Cardiac fibroblast (primary cell): ENCODE data around the gene KRTAP5-8.
"Not testable (repeated sequence)": the region's sequence is repeated elsewhere in the genome, so short reads cannot be mapped to it uniquely, and the experiment has no call there.

Experiments used
- DNase-seq, 2 donors: peaks; one replicate each; pipeline versions ENCODE4 v3.0.0 to v3.0.0-alpha.2; 2010; ENCODE audit warnings: low read depth in 2 of 2
- H3K4me3 ChIP-seq, 2 donors: replicated peaks in 1 of 2; 1 replicate in 1 of 2; 2 replicates in 1 of 2; pipeline ENCODE4 v1.5.1; 2011; ENCODE audit warnings: low read depth in 2 of 2, low read length in 2 of 2, mild to moderate bottlenecking in 2 of 2, moderate library complexity in 1 of 2
- TF ChIP-seq, protein P1 (sequence below): IDR thresholded peaks from one replicate; pipeline ENCODE4 v1.5.1; 2011; ENCODE audit warnings: low read depth, mild to moderate bottlenecking, low read length, inconsistent platforms

The KRTAP5-8 gene

DNA sequence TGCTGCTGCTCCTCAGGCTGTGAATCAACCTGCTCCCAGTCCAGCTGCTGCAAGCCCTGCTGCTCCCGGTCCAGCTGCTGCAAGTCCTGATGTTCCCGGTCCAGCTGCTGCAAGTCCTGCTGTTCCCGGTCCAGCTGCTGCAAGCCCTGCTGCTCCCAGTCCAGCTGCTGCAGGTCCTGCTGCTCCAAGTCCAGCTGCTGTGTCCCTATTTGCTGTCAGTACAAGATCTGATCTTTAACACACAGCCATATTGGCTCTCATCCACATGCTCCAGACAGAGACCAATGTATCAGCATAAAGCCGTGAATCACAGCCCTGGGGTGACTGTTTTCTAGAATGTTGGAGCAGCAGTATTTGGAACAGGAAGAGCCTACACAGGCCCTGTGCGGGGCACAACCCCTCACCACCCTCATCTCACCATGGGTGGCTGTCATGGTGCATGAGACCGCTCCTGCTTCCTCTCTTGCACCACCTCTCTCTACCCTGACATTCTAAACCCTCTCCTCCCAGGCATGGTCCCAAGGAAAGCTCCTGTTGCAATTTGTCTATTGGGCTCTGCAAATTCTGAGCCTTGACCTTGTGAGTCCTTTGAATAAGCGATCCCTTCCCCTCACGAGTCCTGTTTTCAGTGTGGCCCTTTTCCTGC lies 31.0 kb downstream of the KRTAP5-8 start:
- H3K4me3 ChIP-seq: no peak overlapping the region
- TF ChIP-seq, protein P1, sequence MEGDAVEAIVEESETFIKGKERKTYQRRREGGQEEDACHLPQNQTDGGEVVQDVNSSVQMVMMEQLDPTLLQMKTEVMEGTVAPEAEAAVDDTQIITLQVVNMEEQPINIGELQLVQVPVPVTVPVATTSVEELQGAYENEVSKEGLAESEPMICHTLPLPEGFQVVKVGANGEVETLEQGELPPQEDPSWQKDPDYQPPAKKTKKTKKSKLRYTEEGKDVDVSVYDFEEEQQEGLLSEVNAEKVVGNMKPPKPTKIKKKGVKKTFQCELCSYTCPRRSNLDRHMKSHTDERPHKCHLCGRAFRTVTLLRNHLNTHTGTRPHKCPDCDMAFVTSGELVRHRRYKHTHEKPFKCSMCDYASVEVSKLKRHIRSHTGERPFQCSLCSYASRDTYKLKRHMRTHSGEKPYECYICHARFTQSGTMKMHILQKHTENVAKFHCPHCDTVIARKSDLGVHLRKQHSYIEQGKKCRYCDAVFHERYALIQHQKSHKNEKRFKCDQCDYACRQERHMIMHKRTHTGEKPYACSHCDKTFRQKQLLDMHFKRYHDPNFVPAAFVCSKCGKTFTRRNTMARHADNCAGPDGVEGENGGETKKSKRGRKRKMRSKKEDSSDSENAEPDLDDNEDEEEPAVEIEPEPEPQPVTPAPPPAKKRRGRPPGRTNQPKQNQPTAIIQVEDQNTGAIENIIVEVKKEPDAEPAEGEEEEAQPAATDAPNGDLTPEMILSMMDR: no peak
- DNase-seq: peak; percentile 21 to 29

DNA sequence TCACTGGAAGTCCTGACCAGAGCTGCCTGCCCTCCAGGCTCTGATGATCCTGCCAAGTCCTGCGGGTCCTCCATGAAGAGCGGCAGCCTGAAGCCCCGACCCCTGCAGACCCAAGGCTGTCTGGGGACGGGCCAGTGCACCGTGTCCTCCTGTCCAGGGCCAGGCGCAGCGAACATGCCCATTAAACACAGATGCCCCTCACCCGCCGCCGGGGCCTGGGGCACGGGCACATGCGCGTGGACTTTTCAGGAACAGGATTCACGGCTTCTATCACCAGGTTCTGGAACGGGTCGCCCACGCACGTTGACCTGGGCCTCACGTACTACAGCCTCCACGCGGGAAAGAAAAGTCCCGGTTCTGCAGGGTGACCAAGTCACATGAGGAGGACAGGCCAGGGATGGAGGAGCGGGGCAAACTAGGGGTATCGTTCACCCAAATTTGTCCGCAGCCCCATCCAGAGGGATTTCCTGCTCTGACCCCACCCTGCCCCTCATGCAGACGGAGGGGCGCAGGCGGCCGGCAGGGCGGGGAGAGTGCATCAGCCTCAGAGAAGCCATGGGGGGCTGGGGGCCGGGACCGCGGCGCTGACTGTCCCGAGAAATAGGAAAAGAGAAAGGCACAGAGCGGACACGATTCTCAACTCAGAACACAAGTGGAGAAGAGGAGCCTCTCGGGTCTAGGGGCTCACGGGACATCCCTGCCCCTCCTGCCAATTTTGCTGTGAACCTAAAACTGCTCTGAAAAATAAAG lies 33.5 kb downstream of the KRTAP5-8 start:
- DNase-seq, H3K4me3 ChIP-seq: not testable (repeated sequence)

DNA sequence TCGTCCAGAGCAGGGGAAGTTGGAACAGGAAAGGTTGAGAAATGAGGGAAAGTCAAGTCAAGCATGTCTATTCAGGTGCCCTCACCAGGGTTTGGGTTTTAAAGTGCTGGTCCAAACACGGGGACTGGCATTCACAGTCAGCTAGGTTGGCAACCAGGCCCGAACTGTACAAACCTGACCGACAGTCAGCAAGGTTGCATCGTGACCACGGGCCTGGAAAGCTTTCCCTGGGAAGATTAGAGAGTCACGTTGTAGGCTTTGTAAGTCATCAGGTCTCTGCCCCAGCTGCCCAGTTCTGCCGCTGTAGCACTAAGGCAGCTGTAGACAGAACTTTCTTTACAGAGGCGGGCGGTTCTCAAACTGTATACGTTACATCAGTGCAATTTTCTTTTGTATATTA lies 35.0 kb downstream of the KRTAP5-8 start:
- TF ChIP-seq, protein P1: no peak
- H3K4me3 ChIP-seq: no peak overlapping the region
- no peak for DNase-seq

DNA sequence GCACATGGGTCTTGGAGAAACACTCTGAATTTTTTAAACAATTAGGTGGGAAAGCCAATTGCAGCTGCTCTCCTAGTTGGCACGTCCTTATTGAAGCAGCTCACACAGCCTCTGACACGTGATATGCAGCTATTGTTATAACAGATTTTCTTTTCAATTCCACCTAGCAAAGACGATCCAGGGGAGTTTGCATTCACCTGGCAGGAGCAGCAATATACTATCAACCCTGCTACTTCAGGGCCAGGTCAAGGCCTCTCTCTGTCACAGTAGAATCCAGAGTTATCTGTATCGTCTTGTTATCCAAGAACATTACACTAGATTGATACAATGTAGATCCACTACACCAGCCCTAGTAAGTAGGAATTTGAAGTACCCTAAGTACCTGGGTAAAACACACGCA lies 36.6 kb downstream of the KRTAP5-8 start:
- TF ChIP-seq, protein P1: no peak
- no peak for DNase-seq
- no peak overlapping the region for H3K4me3 ChIP-seq

DNA sequence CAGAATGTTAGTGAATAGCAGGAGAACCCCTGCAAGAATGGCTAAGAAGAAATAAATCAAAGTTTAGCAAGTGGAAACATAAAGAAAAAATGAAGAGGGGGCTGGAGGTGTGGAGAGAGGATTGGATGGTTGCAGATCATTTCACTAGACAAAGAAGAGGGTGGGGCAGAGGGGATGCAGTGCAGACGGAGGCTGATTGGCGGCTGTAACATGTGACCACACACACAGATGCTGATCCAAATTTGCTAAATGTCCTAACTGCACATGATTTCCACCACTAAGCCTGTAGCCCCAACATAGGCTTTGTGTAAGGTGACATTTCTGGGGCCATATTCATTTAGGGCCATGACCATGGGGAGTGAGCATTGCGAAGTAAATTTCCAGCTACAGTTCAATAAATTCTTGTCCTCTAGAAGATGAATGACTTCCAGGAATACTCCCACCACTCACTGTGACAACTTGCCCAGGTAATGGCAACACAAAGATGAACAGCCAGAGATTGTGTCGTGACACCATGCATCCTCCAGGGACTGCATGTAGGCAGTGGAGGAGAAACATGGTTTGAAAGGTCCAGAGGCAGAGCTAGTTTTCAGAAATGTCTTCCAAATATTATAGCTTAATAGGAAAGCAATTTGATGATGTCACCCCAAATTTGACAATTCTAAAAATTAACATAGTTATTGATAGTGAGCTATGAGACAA lies 38.0 kb downstream of the KRTAP5-8 start:
- TF ChIP-seq, protein P1: no peak
- no peak overlapping the region for H3K4me3 ChIP-seq
- no peak for DNase-seq

DNA sequence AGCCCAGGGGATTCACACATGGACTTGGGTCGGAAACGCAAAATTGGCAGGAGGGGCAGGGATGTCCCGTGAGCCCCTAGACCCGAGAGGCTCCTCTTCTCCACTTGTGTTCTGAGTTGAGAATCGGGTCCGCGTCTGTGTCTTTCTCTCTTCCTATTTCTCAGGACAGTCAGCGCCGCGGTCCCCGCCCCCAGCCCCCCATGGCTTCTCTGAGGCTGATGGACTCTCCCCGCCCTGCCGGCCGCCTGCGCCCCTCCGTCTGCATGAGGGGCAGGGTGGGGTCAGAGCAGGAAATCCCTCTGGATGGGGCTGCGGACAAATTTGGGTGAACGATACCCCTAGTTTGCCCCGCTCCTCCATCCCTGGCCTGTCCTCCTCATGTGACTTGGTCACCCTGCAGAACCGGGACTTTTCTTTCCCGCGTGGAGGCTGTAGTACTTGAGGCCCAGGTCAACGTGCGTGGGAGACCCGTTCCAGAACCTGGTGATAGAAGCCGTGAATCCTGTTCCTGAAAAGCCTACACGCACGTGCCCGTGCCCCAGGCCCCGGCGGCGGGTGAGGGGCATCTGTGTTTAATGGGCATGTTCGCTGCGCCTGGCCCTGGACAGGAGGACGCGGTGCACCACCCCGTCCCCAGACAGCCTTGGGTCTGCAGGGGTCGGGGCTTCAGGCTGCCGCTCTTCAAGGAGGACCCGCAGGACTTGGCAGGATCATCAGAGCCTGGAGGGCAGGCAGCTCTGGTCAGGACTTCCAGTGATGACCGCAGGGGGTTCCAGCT lies 39.1 kb downstream of the KRTAP5-8 start:
- not testable (repeated sequence) for DNase-seq, H3K4me3 ChIP-seq

DNA sequence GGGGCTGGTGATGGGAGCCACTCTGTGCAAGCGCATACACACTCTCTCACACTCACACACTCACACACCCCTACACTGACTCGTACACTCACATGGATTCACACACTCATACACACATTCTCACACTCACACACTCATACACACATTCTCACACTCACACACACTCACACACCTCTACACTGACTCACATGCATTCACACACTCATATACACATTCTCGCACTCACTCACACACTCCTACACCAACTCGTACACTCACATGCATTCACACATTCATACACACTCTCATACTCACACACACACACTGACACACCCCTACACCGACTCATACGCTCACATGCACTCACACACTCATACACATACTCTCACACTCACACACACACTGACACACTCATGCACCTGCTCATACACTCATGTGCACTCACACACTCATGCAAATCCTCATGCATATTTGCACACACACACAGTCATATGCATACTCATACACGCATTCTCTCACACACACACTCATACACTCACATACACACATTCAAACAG lies 39.7 kb downstream of the KRTAP5-8 start:
- TF ChIP-seq, protein P1: no peak
- DNase-seq: no peak
- no peak overlapping the region for H3K4me3 ChIP-seq

DNA sequence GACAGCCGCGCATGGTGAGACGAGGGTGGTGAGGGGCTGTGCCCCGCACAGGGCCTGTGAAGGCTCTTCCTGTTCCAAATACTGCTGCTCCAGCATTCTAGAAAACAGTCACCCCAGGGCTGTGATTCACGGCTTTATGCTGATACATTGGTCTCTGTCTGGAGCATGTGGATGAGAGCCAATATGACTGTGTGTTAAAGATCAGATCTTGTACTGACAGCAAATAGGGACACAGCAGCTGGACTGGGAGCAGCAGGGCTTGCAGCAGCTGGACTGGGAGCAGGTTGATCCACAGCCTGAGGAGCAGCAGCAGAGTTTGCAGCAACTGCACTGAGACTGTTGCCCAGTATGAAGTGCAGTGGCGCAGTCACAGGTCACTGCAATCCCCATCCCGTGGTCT lies 41.7 kb downstream of the KRTAP5-8 start:
- DNase-seq, H3K4me3 ChIP-seq: not testable (repeated sequence)
